Stimulated activated naive CD8-positive, alpha-beta T cell treated with anti-CD3 and anti-CD28 coated beads, Interleukin-15, amount 100 ng/mL, for 72 hours (primary cell): ENCODE measurements around the gene GAGE13.
"Not testable (repeated sequence)": the region's sequence is repeated elsewhere in the genome, so short reads cannot be mapped to it uniquely, and the experiment has no call there.

ENCODE experiments used
- ATAC-seq: fragments of 150-1000 bp; cut with Tn5 transposase; 2 replicates; pipeline ENCODE4 v1.10.0; 2021; ENCODE audit warnings: mild to moderate bottlenecking, moderate library complexity
- DNase-seq, 2 donors: peaks; one replicate each; pipeline ENCODE4 v3.0.0; 2021 to 2022
- H3K27ac Mint-ChIP-seq, 2 donors: one replicate each; pipeline ENCODE4 v1.8.0; 2022; ENCODE audit warnings: mild to moderate bottlenecking in 2 of 2, mixed read lengths in 2 of 2, moderate library complexity in 2 of 2
- H3K27me3 Mint-ChIP-seq: one replicate; pipeline ENCODE4 v1.8.0; 2022; ENCODE audit warnings: mixed read lengths
- H3K4me1 Mint-ChIP-seq: one replicate; pipeline ENCODE4 v1.8.0; 2022; ENCODE audit warnings: mild to moderate bottlenecking, mixed read lengths
- H3K4me3 Mint-ChIP-seq, 2 donors: one replicate each; pipeline ENCODE4 v1.8.0; 2022; ENCODE audit warnings: mild to moderate bottlenecking in 2 of 2, mixed read lengths in 2 of 2, moderate library complexity in 1 of 2
- H3K9me3 Mint-ChIP-seq, 2 donors: one replicate each; pipeline ENCODE4 v1.8.0; 2022; ENCODE audit warnings: mixed read lengths in 2 of 2

The GAGE13 gene

DNA sequence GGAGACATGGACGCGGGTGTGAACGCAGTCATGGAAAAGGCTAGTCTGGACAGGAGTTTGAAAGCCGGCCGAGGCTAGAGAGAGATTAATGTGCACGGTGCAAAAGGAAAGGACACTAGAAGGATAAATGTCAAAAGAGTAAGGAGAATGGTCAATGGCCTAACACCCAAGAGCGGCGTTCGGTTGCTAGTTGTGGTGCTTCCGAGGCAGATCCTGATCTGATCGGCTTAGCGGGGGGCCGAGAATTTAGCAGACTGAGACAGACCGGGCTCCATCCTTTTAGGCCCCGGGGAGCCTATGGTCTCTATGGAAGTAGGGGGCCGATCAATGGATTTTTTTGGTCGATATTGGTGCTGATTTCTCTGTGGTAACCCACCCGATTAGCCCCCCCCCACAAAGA lies 21.0 kb upstream of the GAGE13 start:
- Mint-ChIP-seq H3K27ac (no peak overlapping the region), H3K27me3 (no peaks in the 10 kb centered on the region), H3K9me3 (no peaks in the 10 kb centered on the region), H3K4me3 (no peak overlapping the region), H3K4me1 (peaks cover 24% of the 10 kb centered on the region)
- DNase-seq (no peak), ATAC-seq (no peak)

DNA sequence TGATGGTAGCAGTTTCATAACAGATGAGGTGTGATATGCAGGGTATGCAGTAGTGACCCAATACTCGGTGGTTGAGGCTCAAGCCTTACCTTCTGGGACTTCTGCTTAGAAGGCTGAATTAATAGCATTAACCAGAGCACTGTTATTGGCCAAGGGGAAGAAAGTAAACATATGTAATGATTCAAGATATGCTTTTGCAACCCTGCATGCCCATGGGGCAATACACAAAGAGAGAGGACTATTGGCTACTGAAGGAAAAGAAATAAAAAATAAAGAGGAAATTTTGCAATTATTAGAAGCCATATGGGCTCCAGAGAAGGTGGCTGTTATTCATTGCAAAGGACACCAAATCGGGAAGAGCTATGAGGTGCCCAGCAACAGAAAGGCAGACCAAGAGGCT lies 19.2 kb upstream of the GAGE13 start:
- H3K9me3 Mint-ChIP-seq: no peaks in the 10 kb centered on the region
- peaks cover 24% of the 10 kb centered on the region for H3K4me1 Mint-ChIP-seq
- H3K4me3 Mint-ChIP-seq: no peak overlapping the region
- no peak overlapping the region for H3K27ac Mint-ChIP-seq
- DNase-seq (no peak), ATAC-seq (no peak)
- no peaks in the 10 kb centered on the region for H3K27me3 Mint-ChIP-seq

DNA sequence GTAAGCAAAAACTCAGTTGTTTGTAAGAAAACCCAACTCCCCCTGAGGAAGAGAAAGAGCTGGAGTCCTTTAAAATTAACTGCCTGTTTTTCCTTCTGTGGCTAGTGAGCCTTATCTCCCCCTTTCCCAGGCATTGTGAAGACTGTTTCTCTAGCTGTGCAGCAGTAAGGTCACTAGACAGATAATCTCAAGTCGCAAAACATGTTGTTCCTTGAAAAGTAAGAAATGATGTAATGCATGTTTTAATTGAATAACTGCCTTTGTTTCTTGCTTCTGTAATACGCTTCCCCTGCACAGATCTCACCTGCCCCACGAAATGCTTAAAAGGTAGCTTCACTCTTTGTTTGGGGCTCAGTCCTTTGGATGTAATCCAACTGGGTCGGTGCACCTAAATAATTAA lies 15.3 kb upstream of the GAGE13 start:
- Mint-ChIP-seq H3K27me3 (no peaks in the 10 kb centered on the region), H3K4me1 (no peaks in the 10 kb centered on the region), H3K4me3 (no peak overlapping the region), H3K9me3 (no peaks in the 10 kb centered on the region), H3K27ac (no peak overlapping the region)
- ATAC-seq (no peak), DNase-seq (no peak)

DNA sequence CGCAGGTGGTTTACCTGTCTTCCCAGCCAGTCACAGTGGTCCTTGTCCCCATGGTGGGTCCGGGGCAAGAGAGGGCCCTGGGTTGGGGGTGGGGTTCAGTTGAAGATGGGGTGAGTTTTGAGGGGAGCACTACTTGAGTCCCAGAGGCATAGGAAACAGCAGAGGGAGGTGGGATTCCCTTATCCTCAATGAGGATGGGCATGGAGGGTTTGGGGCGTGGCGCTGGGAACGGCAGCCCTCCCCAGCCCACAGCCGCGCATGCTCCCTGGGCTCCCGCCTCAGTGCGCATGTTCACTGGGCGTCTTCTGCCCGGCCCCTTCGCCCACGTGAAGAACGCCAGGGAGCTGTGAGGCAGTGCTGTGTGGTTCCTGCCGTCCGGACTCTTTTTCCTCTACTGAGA lies 9.6 kb upstream of the GAGE13 start, which contains the start of gene GAGE12J:
Gene GAGE12J, plus strand, starts transcription at position 301 of the 400 bp plus-strand sequence. CDS start 1,157 bp downstream, outside the sequence.
- H3K4me3 Mint-ChIP-seq, DNase-seq, H3K4me1 Mint-ChIP-seq, H3K27ac Mint-ChIP-seq, H3K9me3 Mint-ChIP-seq, H3K27me3 Mint-ChIP-seq, ATAC-seq: not testable (repeated sequence)

DNA sequence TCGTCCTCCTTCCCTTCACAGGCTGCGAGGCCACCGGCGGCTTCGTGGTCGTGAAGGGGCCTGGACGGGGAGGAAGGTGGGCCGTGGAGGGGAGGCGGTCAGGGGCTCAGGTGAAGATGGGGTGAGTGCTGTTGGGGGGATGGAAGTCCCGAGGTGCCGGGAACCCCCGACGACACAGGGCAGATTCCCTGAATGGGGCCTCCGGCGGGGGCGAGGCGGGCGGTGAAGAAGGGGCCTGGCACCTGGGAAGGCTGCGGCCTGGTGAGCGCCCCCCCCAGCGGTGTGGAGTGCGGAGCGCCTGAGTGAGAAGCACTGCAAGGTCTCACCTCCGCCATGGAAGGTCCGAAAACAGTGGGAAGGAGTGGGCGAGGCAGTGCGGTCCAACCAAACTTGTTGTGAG lies 9.1 kb upstream of the GAGE13 start:
- not testable (repeated sequence) for ATAC-seq, H3K4me1 Mint-ChIP-seq, H3K27ac Mint-ChIP-seq, H3K4me3 Mint-ChIP-seq, H3K9me3 Mint-ChIP-seq, DNase-seq, H3K27me3 Mint-ChIP-seq

DNA sequence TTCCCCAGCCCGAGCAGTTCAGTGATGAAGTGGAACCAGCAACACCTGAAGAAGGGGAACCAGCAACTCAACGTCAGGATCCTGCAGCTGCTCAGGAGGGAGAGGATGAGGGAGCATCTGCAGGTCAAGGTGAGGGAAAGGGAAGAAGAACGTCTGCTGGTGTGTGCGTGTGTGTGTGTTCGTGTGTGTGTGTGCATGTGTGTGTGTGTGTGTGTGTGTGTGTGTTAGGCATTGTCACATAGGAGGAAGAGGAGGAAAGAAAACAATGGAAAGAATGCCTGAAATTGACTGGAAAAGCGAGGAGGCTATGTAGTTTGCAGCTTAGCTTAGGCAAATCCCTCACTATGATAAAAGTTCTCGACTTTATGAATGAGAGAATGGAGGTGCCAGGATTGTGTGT lies 7.6 kb upstream of the GAGE13 start:
- H3K4me1 Mint-ChIP-seq, H3K4me3 Mint-ChIP-seq, H3K27ac Mint-ChIP-seq, H3K27me3 Mint-ChIP-seq, ATAC-seq, H3K9me3 Mint-ChIP-seq, DNase-seq: not testable (repeated sequence)

DNA sequence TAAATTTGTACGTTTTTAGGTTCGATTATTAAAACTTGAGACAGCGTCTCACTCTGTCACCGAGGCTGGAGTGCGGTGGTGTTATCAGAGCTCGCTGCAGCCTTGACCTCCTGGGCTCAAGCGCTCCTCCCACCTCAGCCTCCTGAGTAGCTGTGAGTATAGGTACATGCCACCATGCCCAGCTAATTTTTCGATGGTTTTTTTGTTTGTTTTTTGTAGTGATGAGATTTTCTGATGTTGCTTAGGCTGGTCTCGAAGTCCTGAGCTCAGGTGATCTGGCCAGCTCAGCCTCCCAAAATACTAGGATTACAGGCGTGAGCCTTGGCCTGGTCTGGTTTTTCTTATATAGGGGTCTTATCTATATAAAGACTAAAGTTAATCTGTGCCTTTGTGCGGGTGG lies 961 bp upstream of the GAGE13 start:
- not testable (repeated sequence) for H3K27me3 Mint-ChIP-seq, H3K27ac Mint-ChIP-seq, DNase-seq, ATAC-seq, H3K4me1 Mint-ChIP-seq, H3K4me3 Mint-ChIP-seq, H3K9me3 Mint-ChIP-seq

DNA sequence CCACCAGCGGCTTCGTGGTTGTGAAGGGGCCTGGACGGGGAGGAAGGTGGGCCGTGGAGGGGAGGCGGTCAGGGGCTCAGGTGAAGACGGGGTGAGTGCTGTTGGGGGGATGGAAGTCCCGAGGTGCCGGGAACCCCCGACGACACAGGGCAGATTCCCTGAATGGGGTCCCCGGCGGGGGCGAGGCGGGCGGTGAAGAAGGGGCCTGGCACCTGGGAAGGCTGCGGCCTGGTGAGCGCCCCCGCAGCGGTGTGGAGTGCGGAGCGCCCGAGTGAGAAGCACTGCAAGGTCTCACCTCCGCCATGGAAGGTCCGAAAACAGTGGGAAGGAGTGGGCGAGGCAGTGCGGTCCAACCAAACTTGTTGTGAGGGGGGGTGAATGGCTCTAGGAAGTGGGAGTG lies 459 bp downstream of the GAGE13 start:
- H3K27me3 Mint-ChIP-seq, H3K9me3 Mint-ChIP-seq, H3K27ac Mint-ChIP-seq, H3K4me1 Mint-ChIP-seq, ATAC-seq, H3K4me3 Mint-ChIP-seq: not testable (repeated sequence)
- DNase-seq: peak in 1 of 2 donors; percentile 10

DNA sequence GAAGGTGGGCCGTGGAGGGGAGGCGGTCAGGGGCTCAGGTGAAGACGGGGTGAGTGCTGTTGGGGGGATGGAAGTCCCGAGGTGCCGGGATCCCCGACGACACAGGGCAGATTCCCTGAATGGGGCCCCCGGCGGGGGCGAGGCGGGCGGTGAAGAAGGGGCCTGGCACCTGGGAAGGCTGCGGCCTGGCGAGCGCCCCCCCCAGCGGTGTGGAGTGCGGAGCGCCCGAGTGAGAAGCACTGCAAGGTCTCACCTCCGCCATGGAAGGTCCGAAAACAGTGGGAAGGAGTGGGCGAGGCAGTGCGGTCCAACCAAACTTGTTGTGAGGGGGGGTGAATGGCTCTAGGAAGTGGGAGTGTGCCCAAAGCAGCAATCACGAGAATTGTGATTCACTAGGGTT lies 10.1 kb downstream of the GAGE13 start:
- H3K27me3 Mint-ChIP-seq, ATAC-seq, H3K27ac Mint-ChIP-seq, H3K9me3 Mint-ChIP-seq, DNase-seq, H3K4me1 Mint-ChIP-seq, H3K4me3 Mint-ChIP-seq: not testable (repeated sequence)

DNA sequence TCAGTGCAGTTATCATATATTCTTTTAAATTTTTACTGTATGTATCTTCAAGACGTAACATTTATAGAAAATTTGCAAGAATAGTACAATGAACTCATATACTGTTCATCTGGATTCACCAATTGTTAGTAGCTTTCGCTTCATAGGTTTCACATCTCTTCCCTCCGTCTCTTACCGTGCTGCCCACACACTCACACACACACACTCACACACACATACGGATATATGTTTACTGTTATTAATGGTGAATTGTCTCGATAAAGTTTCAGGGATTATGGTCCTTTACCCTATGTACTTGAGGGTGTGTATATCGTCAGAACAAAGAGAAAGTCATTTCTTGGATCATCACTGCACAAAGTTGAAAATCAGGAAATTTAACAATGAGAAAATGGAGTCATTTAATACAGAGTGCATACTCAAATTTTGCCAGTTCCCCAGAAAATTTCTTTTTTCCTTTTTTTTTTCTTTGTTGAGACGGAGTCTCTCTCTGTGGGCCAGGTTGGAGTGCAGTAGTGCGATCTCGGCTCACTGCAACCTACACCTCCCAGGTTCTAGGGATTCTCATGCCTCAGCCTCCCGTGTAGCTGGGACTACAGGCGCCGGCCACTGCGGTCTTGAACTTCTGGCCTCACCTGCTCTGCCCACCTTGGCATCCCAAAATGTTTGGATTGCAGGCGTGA lies 13.3 kb downstream of the GAGE13 start:
- not testable (repeated sequence) for DNase-seq, H3K4me1 Mint-ChIP-seq, H3K9me3 Mint-ChIP-seq, ATAC-seq, H3K4me3 Mint-ChIP-seq, H3K27me3 Mint-ChIP-seq, H3K27ac Mint-ChIP-seq

DNA sequence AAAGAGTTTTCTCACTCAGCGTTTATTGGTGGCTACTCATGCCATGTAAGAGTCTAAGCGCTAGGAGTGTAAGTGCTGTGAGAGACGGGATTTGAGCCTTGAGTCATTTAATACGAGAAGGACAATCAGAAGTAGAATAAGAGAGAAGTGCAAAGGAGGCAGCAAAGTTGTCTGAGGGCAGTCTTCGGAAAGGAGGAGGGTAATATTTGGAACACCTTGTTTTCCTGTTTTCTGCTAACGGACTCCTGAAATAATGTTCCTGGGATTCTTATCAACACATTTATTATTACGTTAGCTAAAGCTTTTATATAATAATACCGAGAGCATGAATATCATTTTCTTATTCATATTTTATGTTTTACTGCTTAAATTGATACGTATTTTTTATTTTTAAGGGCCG lies 14.0 kb downstream of the GAGE13 start:
- ATAC-seq, H3K9me3 Mint-ChIP-seq, H3K4me1 Mint-ChIP-seq, H3K4me3 Mint-ChIP-seq, DNase-seq, H3K27ac Mint-ChIP-seq, H3K27me3 Mint-ChIP-seq: not testable (repeated sequence)

DNA sequence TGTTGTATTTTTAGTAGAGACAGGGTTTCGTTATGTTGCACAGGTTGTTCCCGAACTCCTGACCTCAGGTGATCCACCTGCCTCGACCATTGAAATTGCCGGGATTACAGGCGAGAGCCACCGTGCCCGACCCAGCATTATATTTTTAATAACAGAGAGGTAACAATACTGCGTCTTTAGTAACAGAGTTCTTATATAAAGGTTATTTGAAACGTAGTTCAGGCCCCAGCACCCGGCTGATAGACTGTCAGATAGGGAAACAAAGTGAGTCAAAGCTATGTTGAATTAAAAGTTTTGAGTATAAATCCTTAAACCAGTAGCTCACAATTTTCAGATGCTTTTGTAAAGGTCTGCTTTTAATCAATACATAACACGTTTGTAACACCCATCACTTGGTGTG lies 14.8 kb downstream of the GAGE13 start:
- H3K27ac Mint-ChIP-seq, H3K4me1 Mint-ChIP-seq, ATAC-seq, H3K4me3 Mint-ChIP-seq, H3K27me3 Mint-ChIP-seq, H3K9me3 Mint-ChIP-seq, DNase-seq: not testable (repeated sequence)
